Cortex of kidney (tissue), 1 donor: ENCODE results near the gene TRAF5.
"Not testable (repeated sequence)": the region's sequence is repeated elsewhere in the genome, so short reads cannot be mapped to it uniquely, and the experiment has no call there.

ENCODE experiments used
- DNase-seq: peaks from one replicate; lab custom pipeline; 2025; lab: John Stamatoyannopoulos, UW

Gene TRAF5

GRCh38 chr1:211347077-211347844, 20.6 kb downstream of the TRAF5 start:
- no peak for DNase-seq

- DNase-seq, result no peak
Observed at GRCh38 chr1:211348547-211348946, 21.9 kb downstream of the TRAF5 start.

GRCh38 chr1:211349741-211350140, 23.1 kb downstream of the TRAF5 start:
- no peak for DNase-seq

GRCh38 chr1:211352055-211352454, 25.4 kb downstream of the TRAF5 start:
- not testable (repeated sequence) for DNase-seq

- no peak for DNase-seq
Observed at GRCh38 chr1:211352465-211352864, 25.8 kb downstream of the TRAF5 start.

GRCh38 chr1:211352985-211353515, 26.4 kb downstream of the TRAF5 start:
- no peak for DNase-seq

GRCh38 chr1:211353562-211354212, 27.1 kb downstream of the TRAF5 start:
- no peak for DNase-seq

GRCh38 chr1:211355873-211356272, 29.2 kb downstream of the TRAF5 start:
- DNase-seq, result no peak

GRCh38 chr1:211356723-211357407, 30.2 kb downstream of the TRAF5 start:
- no peak for DNase-seq

GRCh38 chr1:211358685-211359084, 32.1 kb downstream of the TRAF5 start:
- DNase-seq, result no peak

GRCh38 chr1:211359876-211360275, 33.2 kb downstream of the TRAF5 start:
- DNase-seq, result no peak

GRCh38 chr1:211361202-211361601, 34.6 kb downstream of the TRAF5 start:
- no peak for DNase-seq

GRCh38 chr1:211369640-211370039, 43.0 kb downstream of the TRAF5 start:
- no peak for DNase-seq

- no peak for DNase-seq
Observed at GRCh38 chr1:211370669-211371068, 44.0 kb downstream of the TRAF5 start.

- DNase-seq, result no peak
Observed at GRCh38 chr1:211371406-211372105, 44.9 kb downstream of the TRAF5 start.

- DNase-seq, result no peak
Observed at GRCh38 chr1:211372463-211372862, 45.8 kb downstream of the TRAF5 start.

GRCh38 chr1:211375146-211375818, 48.6 kb downstream of the TRAF5 start:
- no peak for DNase-seq

GRCh38 chr1:211375949-211376348, 49.3 kb downstream of the TRAF5 start:
- no peak for DNase-seq

GRCh38 chr1:211376807-211377470, 50.3 kb downstream of the TRAF5 start:
- DNase-seq, result no peak

GRCh38 chr1:211377539-211378450, 51.2 kb downstream of the TRAF5 start:
- DNase-seq, result no peak
